NCI-H128 (cell line): Measurements from ENCODE around the gene MOV10.

Experiments used
- DNase-seq: peaks from one replicate; lab custom pipeline; 2025; ENCODE audit not compliant: unreplicated experiment; lab: John Stamatoyannopoulos, UW

Gene MOV10

DNA sequence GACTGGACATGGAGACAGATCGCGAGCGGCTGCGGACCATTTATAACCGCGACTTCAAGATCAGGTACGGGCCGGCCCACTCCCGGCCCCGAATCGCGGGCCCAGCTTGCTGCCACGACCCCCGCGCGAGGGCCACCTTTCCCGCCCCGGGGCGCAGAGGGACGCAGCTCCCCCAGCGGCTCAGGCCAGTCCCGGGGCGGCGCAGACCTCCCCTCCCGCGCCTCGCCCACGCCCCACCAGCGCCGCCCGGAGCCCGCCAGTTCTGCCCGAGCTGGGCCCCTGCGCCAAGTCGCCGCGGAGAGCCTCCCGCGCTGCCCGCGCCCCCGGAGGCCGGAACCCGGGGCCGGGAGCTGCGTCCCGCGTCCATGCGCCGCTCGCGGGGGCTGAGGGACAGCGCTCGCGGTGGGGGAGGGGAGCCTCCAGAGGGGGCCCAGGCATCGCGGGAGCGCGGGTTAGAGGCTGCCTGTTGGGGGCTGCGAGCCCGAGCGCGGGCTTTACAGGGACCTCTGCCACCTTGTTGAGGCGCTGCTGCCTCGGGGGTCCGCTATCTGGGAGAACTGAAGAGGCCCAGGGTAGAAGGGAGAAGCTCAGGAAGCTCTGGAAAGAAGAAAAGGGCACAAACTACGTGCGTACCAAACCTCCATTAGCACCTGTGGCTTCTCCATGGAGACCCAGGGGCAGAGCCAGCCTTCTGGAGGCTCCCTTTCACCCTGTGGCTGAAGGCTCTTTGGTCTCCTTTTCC is 698 bp downstream of the MOV10 start:
- DNase-seq = peak; percentile 22

DNA sequence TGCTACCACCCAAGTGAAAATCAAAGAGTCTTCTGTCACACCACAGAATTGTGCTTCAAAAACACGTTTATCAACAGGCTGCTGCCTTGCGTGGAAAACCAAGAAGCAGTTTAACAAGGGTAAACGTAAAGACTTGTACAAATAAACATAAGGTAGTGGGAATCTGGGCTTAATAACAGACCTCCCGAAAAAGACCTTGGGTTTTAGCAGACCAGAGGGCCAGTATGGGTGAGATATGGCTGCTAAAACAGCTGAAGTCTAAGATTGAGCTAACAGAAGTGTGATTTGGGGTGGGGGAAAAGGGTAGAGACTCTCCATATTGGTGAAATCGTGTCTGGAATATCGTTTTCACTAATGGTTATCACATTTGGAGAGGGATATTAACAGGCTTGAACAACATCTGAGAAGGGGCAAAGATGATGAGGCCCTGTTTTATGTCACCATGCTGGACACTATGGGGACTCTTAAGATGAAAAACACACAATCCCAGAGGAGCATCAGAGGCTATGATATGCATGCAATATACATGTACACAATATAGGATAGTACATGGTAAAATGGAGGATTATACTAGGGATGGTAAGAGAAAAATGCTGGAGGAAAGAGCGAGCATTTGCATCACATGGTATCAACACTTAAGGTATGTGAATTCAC is 1.4 kb downstream of the MOV10 start:
- no peak for DNase-seq

DNA sequence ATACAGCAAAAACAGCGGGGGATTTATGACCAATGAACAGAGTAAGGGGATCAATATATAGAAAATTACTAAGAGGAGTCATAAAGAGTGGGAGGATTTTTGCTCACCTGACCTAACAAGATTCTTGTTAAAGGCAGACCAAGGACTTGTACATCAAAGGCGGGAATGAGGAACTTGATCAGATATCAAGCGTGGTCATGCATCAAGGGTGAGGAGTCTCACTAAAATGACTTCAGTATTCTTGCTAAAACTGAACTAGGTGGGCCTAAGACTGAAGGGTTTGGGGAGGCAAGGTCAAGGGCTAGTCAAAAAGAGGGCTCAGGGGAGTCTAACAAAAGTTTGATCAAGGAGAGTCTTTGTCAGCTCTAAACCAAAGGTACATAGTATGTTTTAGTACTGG is 2.1 kb downstream of the MOV10 start:
- DNase-seq = no peak

DNA sequence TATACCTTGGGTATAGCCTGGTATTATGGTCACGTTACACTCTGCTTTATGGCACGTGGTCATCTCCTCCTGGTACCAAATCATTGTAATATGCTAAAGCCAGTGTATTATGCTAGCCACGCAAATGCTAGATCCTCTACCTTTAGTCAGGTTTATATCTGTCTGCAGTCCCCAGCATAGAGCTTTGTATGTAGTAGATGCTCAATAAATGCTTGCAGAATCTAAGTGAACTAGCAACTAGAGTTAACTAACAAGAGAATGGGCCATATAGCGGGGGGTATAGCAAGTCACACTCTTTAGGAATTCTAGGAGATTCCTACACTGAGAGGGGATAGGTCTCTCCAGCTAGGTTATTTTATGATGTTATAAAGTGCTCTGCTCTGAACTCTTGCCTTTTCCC is 3.0 kb downstream of the MOV10 start:
- DNase-seq = no peak

DNA sequence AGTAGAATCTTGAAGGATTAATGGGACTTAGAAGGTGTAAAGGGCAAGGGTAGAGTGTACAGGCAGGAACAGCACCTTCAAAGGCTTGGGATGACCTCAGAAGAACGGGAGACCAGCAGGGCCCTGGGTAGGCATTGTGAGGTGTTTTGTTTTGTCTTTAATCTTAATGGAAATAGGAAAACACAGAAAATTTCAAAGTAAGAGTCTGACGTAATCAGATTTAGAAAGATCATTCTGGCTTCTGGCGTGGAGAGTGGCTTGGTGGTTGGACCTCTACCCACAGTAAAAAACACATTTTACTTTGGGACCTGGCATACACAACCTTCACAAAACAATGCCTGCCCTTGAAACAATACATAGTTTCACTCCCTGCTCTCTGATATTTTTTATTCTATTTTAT is 4.1 kb downstream of the MOV10 start:
- no peak for DNase-seq

DNA sequence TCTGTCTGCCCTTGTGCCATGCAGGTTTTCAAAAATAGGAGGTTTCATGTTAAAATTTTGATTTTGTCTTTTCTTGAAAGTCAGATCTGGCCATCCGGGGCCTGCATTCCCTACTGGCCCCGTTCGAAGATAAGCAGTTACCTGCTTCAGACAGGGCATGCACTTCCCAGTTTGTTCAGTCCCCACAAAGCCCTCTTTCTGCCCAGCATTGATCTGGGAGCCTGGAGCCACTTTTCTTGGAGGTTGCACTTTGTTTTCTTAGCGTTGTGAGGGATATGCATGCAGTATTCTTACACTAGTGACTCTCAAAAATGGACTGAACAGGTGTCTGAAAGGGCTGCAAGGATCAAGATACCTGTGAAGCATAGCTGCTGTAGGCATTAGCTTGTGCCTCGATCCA is 11.5 kb downstream of the MOV10 start:
- no peak for DNase-seq

DNA sequence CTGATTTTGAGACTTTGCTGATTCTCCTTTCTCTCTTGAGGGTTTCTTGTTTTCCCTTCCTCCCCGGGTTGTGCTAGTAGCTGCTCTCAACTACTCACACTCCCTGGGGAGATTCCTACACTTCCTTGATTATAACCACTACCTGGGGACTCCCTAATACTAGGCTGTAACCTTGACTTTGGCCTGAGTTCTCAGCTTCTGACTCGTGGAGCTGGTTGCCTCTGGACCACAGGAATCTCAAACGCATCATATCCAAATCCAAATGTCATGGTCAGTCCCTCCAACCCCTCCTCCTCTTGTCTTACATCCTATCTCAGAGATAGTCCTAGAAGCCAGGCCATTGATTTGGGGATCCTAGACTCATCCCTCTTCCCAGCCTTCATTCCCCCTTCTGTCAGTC is 12.0 kb downstream of the MOV10 start:
- no peak for DNase-seq

DNA sequence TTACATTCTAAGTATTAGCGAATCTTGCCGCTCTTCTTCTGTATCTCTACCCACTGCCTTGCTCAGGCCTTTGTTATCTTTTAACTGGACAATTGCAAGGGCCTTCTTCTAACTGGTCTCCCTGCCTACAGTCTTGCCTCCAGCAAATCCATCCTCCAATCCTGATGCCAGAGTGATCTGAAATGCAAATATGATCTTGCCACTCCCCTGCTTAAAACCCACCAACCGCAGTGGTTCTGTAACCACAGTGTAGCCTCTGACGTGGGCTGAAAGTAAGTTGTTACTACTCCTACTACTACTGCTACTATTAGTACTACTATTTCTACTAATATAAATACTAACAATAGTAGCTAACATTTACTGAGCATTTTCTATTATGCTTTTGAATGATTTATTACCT is 12.4 kb downstream of the MOV10 start:
- no peak for DNase-seq

DNA sequence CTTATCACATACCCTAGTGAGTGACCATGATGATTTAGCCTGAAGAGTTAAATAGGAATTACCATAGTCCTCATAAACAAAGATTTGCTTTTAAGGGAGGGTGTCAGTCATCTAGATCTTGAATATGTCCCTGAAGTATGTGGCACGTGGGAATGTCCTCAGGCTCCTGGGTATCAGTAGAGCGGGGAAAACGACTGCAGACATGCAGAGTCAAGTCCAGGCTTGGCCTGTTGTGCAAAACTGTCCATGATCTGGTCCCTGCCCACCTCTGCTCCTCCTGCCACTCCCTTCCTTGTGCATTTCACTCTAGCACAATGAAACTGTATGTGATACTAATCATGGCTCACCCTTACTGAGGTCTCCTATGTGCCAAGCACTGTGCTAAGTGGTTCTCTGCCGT is 12.9 kb downstream of the MOV10 start:
- no peak for DNase-seq

DNA sequence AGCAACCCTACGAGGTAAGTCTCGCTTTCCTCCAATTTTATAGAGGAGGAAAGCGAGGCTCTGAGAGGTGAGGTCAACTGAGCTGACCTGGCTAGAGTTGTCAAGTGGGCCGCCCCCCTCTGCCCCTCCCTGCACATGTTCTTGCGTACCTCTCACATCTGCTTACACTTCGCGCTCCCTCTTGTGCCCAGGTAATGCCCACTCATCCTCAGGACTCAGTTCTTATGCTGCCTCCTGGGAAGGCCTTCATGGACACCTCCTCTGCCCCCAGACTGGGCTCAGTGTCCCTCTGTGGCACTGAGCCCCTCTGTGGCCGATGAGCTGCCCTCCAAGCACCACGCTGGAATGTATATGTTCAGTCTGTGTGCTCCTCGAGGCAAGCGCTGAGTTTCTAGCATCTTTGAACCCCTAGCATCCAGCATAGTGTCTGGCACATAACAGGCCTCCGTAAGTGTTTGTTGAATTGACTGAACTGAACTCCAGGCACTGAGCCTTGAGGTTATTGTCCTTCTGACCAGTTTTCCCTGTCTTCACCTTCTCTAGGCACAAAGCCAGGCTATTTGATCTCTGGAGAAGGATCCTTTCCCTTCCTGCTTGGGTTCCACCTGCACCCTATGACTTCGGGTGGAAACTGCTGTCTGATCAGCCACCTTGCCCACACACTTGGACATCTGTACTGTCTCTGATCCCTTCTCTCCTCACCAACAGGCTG is 13.5 kb downstream of the MOV10 start:
- DNase-seq = no peak

DNA sequence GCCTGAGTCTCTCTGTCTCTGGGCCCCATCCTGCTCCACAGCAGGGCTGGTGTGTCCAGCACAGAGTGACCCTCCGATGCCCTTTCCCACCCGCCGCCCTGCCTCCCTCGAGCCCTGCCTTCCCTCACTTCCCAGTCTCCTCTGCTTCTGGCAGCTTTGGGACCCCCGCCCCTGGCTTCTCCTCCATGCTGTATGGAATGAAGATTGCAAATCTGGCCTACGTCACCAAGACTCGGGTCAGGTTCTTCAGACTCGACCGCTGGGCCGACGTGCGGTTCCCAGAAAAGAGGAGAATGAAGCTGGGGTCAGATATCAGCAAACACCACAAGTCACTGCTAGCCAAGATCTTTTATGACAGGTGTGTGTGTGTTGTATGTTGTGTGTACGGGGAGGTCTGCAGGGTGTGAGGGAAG is 14.3 kb downstream of the MOV10 start:
- DNase-seq = no peak

DNA sequence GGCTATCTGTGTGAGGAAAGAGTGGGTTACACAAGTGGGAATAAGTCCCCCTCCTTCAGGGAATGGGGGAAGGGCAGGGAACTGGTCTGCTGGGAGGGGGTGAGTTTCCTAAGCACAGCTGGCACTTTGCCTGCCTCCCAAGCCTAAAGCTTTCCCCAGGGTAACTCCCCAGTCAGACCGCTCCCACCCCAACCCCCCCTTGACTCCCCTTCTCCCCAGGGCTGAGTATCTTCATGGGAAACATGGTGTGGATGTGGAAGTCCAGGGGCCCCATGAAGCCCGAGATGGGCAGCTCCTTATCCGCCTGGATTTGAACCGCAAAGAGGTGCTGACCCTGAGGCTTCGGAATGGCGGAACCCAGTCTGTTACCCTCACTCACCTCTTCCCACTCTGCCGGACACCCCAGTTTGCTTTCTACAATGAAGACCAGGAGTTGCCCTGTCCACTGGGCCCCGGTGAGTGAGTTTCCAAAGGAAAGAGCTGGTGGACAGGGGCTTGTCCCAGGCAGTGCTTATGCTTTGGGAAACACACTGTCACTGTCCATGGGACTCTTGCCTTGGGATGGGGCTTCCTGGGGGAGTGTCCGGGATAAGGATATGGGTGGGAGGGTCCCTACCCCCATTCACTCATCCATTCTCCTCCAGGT is 14.9 kb downstream of the MOV10 start:
- no peak for DNase-seq

DNA sequence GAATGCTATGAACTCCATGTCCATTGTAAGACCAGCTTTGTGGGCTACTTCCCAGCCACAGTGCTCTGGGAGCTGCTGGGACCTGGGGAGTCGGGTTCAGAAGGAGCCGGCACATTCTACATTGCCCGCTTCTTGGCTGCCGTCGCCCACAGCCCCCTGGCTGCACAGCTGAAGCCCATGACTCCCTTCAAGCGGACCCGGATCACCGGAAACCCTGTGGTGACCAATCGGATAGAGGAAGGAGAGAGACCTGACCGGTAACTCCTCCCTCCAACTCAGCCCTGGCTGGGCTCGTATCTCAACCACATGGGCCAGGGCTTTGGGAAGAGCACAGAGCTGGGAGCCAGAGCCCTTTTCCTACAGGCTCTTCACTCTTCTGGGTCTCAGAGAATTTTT is 15.4 kb downstream of the MOV10 start:
- DNase-seq = no peak

DNA sequence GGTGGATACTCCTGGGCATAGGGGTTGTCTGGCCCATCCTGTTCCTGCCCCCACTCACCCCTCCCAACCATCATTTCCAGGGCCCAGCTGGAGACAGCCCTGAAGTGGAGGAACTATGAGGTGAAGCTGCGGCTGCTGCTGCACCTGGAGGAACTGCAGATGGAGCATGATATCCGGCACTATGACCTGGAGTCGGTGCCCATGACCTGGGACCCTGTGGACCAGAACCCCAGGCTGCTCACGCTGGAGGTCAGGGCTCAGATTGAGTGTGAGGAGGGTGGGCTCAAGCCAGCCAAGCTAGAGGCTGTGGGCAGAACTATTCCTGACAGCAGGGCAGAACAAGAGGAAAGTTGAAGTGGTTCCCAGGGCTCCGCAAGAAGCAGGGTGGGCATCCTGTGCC is 18.2 kb downstream of the MOV10 start:
- no peak for DNase-seq

DNA sequence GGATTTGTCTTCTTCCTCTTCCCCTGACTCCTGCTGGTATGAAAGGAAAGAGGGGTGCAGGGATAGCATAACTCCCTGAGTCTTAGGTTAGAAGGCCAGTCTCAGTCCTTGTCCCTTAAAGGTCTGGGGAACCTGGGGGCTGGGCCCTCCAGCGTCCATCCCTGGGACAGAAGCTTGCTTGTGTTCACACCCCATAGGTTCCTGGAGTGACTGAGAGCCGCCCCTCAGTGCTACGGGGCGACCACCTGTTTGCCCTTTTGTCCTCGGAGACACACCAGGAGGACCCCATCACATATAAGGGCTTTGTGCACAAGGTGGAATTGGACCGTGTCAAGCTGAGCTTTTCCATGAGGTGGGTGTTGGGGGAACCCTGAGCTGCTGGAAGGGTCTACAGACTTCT is 19.4 kb downstream of the MOV10 start:
- no peak for DNase-seq

DNA sequence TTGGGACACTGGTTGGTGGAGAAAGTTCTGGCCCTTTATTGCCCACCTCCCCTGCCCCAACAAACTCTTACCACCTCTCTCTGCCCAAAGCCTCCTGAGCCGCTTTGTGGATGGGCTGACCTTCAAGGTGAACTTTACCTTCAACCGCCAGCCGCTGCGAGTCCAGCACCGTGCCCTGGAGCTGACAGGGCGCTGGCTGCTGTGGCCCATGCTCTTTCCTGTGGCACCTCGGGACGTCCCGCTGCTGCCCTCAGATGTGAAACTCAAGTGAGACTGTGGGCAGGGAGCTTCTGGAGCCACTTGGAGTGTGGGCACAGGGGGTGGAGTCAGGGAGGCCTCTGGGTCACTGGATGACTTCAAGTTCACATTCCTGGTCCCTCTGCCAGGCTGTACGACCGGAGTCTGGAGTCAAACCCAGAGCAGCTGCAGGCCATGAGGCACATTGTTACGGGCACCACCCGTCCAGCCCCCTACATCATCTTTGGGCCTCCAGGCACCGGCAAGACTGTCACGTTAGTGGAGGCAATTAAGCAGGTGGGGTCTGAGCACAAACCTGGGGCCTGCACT is 20.0 kb downstream of the MOV10 start:
- DNase-seq = no peak

DNA sequence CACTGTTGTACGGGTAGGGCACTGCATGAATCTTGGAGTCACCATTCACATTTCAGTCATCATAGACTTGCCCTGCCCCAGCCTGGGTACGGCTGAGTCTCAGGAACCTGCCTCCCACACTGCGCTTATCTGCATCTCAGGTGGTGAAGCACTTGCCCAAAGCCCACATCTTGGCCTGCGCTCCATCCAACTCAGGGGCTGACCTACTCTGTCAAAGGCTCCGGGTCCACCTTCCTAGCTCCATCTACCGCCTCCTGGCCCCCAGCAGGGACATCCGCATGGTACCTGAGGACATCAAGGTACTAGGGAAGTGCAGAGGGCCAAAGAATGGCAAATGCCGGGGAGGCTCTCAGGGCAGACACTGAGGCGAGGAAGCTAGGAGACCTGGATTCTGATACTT is 20.8 kb downstream of the MOV10 start:
- no peak for DNase-seq

DNA sequence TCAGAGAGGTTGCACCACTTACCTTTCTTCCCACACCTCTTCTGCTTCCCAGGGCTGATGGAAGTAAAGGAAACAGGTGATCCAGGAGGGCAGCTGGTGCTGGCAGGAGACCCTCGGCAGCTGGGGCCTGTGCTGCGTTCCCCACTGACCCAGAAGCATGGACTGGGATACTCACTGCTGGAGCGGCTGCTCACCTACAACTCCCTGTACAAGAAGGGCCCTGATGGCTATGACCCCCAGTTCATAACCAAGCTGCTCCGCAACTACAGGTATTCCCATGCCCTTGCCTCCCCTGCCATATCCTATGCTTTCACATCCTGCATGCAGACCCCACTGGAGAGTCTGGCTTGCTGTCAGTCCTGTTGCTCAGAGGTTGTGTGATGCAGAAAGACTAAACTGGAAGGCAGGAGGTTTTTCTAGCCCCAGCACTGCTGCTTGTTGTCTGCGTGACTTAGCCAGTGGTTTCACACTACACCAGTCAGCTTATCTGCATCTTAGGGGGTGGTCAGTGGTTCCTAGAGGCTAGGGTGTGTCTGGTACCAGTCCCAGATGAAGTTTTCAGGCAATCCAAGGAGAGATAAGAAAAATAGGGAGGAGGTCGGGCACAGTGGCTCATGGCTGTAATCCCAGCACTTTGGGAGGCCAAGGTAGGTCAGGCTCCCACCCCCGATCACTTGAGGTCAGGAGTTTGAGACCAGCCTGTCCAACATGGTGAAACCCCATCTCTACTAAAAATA is 22.3 kb downstream of the MOV10 start:
- no peak for DNase-seq

DNA sequence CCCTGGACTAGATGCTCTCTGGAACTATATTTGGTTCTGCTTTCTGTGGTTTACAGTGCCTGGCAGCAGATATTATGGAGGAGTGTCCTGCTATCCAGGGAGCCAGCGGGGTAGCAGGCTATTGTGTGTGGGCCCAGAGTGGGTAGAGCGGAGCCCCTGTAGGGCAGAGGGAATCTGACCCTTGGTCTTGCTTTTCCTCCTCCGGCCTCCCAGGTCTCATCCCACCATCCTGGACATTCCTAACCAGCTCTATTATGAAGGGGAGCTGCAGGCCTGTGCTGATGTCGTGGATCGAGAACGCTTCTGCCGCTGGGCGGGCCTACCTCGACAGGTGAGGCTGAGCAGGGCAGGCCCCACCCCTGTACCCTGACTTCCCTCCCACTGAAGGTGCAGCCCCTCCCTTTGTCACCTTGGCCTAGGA is 23.3 kb downstream of the MOV10 start:
- no peak for DNase-seq

DNA sequence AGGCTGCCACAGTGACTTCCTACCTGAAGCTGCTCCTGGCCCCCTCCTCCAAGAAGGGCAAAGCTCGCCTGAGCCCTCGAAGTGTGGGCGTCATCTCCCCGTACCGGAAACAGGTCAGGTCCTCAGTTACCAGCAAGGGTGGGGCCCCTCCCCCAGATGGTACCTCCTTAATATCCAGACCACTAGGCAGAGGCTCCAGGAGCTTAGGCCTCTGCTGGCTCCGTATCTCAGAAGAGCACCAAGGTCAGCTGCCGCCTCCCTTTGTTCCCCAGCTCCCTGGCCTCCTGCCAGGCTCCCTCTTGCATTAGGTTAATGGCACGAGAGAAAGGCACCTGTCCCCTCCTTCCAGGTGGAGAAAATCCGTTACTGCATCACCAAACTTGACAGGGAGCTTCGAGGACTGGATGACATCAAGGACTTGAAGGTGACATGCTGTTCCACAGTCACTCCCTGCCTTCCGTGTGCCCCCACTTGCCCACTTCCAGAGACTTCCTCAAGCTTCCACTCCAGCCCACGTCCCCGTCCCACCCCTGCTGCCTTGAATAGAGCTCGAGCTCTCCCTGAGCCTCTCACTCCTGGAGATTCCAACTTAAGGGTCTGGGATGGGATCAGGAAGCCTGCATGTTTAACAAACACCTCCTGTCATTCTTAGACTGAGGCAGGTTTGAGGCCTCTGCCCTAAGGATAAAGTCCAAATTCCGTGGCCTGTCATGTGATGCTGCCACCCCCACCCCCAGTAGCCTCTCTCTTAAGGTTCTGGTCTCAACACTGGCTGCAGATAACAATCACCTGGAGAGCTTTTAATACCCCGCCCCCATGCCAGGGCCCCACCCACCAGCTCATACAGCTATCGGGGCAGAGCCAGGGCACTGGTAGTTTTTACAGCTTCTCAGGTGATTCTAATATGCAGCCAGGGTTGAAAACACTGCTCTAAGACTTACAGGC is 24.2 kb downstream of the MOV10 start:
- DNase-seq = peak; percentile 22
